Immature natural killer cell (primary cell): ENCODE measurements around the gene RFX7. TPM values are rescaled to one million over a fixed set of nuclear protein-coding genes. Genes with fewer than 3 reads are reported as not detected.

Experiments used
- DNase-seq, 3 donors: peaks; one replicate each; pipeline ENCODE4 v3.0.0; 2022; ENCODE audit warnings: mixed read lengths in 1 of 3
- H3K27ac Mint-ChIP-seq, 6 donors: one replicate each; pipeline ENCODE4 v1.8.0; 2020; ENCODE audit warnings: mixed read lengths in 6 of 6, mild to moderate bottlenecking in 5 of 6, inconsistent platforms in 4 of 6, moderate library complexity in 3 of 6
- H3K27me3 Mint-ChIP-seq, 3 donors: one replicate each; pipeline ENCODE4 v1.8.0; 2020 to 2021; ENCODE audit warnings: low read depth in 3 of 3, mild to moderate bottlenecking in 3 of 3, mixed read lengths in 3 of 3, moderate library complexity in 3 of 3, inconsistent platforms in 1 of 3
- H3K36me3 Mint-ChIP-seq, 3 donors: one replicate each; pipeline ENCODE4 v1.8.0; 2020; ENCODE audit warnings: mixed read lengths in 3 of 3, inconsistent platforms in 2 of 3, mild to moderate bottlenecking in 2 of 3
- H3K4me1 Mint-ChIP-seq, 2 donors: one replicate each; pipeline ENCODE4 v1.8.0; 2020; ENCODE audit warnings: inconsistent platforms in 2 of 2, mild to moderate bottlenecking in 2 of 2, mixed read lengths in 2 of 2, moderate library complexity in 1 of 2
- H3K4me3 Mint-ChIP-seq, 5 donors: one replicate each; pipeline ENCODE4 v1.8.0; 2020; ENCODE audit warnings: mild to moderate bottlenecking in 5 of 5, mixed read lengths in 5 of 5, inconsistent platforms in 3 of 5, moderate library complexity in 3 of 5
- H3K9me3 Mint-ChIP-seq, 6 donors: one replicate each; pipeline ENCODE4 v1.8.0; 2020; ENCODE audit warnings: mild to moderate bottlenecking in 6 of 6, mixed read lengths in 6 of 6, inconsistent platforms in 4 of 6, moderate library complexity in 3 of 6
- polyA plus RNA-seq, 3 donors: library from polyadenylated mRNA; unstranded; fragments of 300-500 nt; fragmentation: Illumina TruSeq; gene quantifications; one replicate each; pipeline ENCODE4 v1.2.3, GENCODE V29; 2021

The RFX7 gene
- polyA plus RNA-seq, 3 donors from 2014 or later, result 0.03 to 4.7 (median 2.4) TPM

- Mint-ChIP-seq H3K27ac (peak overlapping the region in 2 of 6 donors; percentile 9 to 46), H3K9me3 (peaks cover 9 to 44% (median 23%) of the 10 kb centered on the region in 6 donors), H3K27me3 (no peaks in the 10 kb centered on the region), H3K4me1 (peaks cover 19 to 79% of the 10 kb centered on the region in 2 donors), H3K36me3 (peaks cover 39 to 44% (median 42%) of the 10 kb centered on the region in 3 donors), H3K4me3 (no peak overlapping the region)
- no peak for DNase-seq
Measured at GRCh38 chr15:56233549-56233948, 10.1 kb downstream of the RFX7 start.

GRCh38 chr15:56232058-56232457 lies 11.6 kb downstream of the RFX7 start:
- Mint-ChIP-seq H3K27me3 (no peaks in the 10 kb centered on the region), H3K27ac (no peak overlapping the region), H3K36me3 (peaks cover 49 to 55% (median 52%) of the 10 kb centered on the region in 3 donors), H3K4me1 (peaks cover 16 to 84% of the 10 kb centered on the region in 2 donors), H3K9me3 (peaks cover 9 to 53% (median 32%) of the 10 kb centered on the region in 6 donors), H3K4me3 (no peak overlapping the region)
- DNase-seq, result no peak

- H3K4me3 Mint-ChIP-seq, result no peak overlapping the region
- peaks cover 14 to 75% of the 10 kb centered on the region in 2 donors for H3K4me1 Mint-ChIP-seq
- H3K27ac Mint-ChIP-seq, result no peak overlapping the region
- peaks cover 49 to 62% (median 52%) of the 10 kb centered on the region in 3 donors for H3K36me3 Mint-ChIP-seq
- H3K27me3 Mint-ChIP-seq, result peaks cover 0 to 1% (median 1%) of the 10 kb centered on the region in 3 donors
- peaks cover 6 to 53% (median 33%) of the 10 kb centered on the region in 6 donors for H3K9me3 Mint-ChIP-seq
- DNase-seq, result no peak
Measured at GRCh38 chr15:56228854-56229253, 14.8 kb downstream of the RFX7 start.

- Mint-ChIP-seq H3K4me1 (peaks cover 9 to 70% of the 10 kb centered on the region in 2 donors), H3K4me3 (no peak overlapping the region), H3K27me3 (peaks cover 0 to 1% (median 1%) of the 10 kb centered on the region in 3 donors), H3K27ac (no peak overlapping the region), H3K36me3 (peaks cover 45 to 60% (median 47%) of the 10 kb centered on the region in 3 donors), H3K9me3 (peaks cover 7 to 48% (median 33%) of the 10 kb centered on the region in 6 donors)
- DNase-seq, result no peak
Measured at GRCh38 chr15:56228352-56228751, 15.3 kb downstream of the RFX7 start.

GRCh38 chr15:56227780-56228179 lies 15.9 kb downstream of the RFX7 start:
- Mint-ChIP-seq H3K36me3 (peaks cover 39 to 60% (median 42%) of the 10 kb centered on the region in 3 donors), H3K4me1 (peaks cover 7 to 64% of the 10 kb centered on the region in 2 donors), H3K4me3 (no peak overlapping the region), H3K27me3 (peaks cover 0 to 1% (median 1%) of the 10 kb centered on the region in 3 donors), H3K27ac (no peak overlapping the region), H3K9me3 (peaks cover 9 to 47% (median 30%) of the 10 kb centered on the region in 6 donors)
- no peak for DNase-seq

GRCh38 chr15:56227306-56227705 lies 16.4 kb downstream of the RFX7 start:
- Mint-ChIP-seq H3K9me3 (peaks cover 7 to 42% (median 26%) of the 10 kb centered on the region in 6 donors), H3K27ac (no peak overlapping the region), H3K27me3 (peaks cover 0 to 1% (median 1%) of the 10 kb centered on the region in 3 donors), H3K4me3 (no peak overlapping the region), H3K36me3 (peaks cover 38 to 60% (median 41%) of the 10 kb centered on the region in 3 donors), H3K4me1 (peaks cover 7 to 63% of the 10 kb centered on the region in 2 donors)
- no peak for DNase-seq

GRCh38 chr15:56225520-56225919 lies 18.2 kb downstream of the RFX7 start:
- H3K36me3 Mint-ChIP-seq, result peaks cover 29 to 48% (median 32%) of the 10 kb centered on the region in 3 donors
- peaks cover 8 to 53% of the 10 kb centered on the region in 2 donors for H3K4me1 Mint-ChIP-seq
- peaks cover 0 to 1% (median 1%) of the 10 kb centered on the region in 3 donors for H3K27me3 Mint-ChIP-seq
- H3K4me3 Mint-ChIP-seq, result no peak overlapping the region
- no peak for DNase-seq
- no peak overlapping the region for H3K27ac Mint-ChIP-seq
- peaks cover 4 to 25% (median 13%) of the 10 kb centered on the region in 6 donors for H3K9me3 Mint-ChIP-seq

- no peak overlapping the region for H3K4me3 Mint-ChIP-seq
Measured at GRCh38 chr15:56222302-56222701, 21.4 kb downstream of the RFX7 start.

GRCh38 chr15:56217341-56217740 lies 26.3 kb downstream of the RFX7 start:
- no peak for DNase-seq
- H3K27me3 Mint-ChIP-seq, result no peaks in the 10 kb centered on the region
- H3K4me1 Mint-ChIP-seq, result peaks cover 6 to 23% of the 10 kb centered on the region in 2 donors
- H3K27ac Mint-ChIP-seq, result no peak overlapping the region
- H3K36me3 Mint-ChIP-seq, result peaks cover 4 to 7% (median 4%) of the 10 kb centered on the region in 3 donors
- no peak overlapping the region for H3K4me3 Mint-ChIP-seq
- H3K9me3 Mint-ChIP-seq, result peaks cover 0 to 3% (median 0%) of the 10 kb centered on the region in 6 donors

More at GRCh38 chr15:56222302-56222701, 21.4 kb downstream of the RFX7 start:
- peaks cover 10 to 43% of the 10 kb centered on the region in 2 donors for H3K4me1 Mint-ChIP-seq
- peaks cover 0 to 7% (median 3%) of the 10 kb centered on the region in 6 donors for H3K9me3 Mint-ChIP-seq
- H3K27me3 Mint-ChIP-seq, result peaks cover 0 to 1% (median 1%) of the 10 kb centered on the region in 3 donors
- H3K36me3 Mint-ChIP-seq, result peaks cover 7 to 33% (median 12%) of the 10 kb centered on the region in 3 donors
- no peak for DNase-seq
- H3K27ac Mint-ChIP-seq, result no peak overlapping the region

- no peaks in the 10 kb centered on the region for H3K27me3 Mint-ChIP-seq
- no peak overlapping the region for H3K4me3 Mint-ChIP-seq
- DNase-seq, result no peak
- H3K36me3 Mint-ChIP-seq, result peaks cover 6 to 11% (median 9%) of the 10 kb centered on the region in 3 donors
- peaks cover 0 to 3% (median 0%) of the 10 kb centered on the region in 6 donors for H3K9me3 Mint-ChIP-seq
- H3K27ac Mint-ChIP-seq, result no peak overlapping the region
- H3K4me1 Mint-ChIP-seq, result peaks cover 13 to 39% of the 10 kb centered on the region in 2 donors
Measured at GRCh38 chr15:56215769-56216168, 27.9 kb downstream of the RFX7 start.

GRCh38 chr15:56211960-56212550 lies 31.6 kb downstream of the RFX7 start:
- Mint-ChIP-seq H3K9me3 (no peaks in the 10 kb centered on the region), H3K4me1 (peaks cover 33 to 56% of the 10 kb centered on the region in 2 donors), H3K27ac (no peak overlapping the region), H3K27me3 (no peaks in the 10 kb centered on the region), H3K36me3 (peaks cover 6 to 9% (median 8%) of the 10 kb centered on the region in 3 donors), H3K4me3 (no peak overlapping the region)
- no peak for DNase-seq

GRCh38 chr15:56211064-56211463 lies 32.6 kb downstream of the RFX7 start:
- Mint-ChIP-seq H3K36me3 (peaks cover 6 to 9% (median 8%) of the 10 kb centered on the region in 3 donors), H3K4me1 (peaks cover 43 to 64% of the 10 kb centered on the region in 2 donors), H3K4me3 (no peak overlapping the region), H3K9me3 (no peaks in the 10 kb centered on the region), H3K27ac (peak overlapping the region in 1 of 6 donors; percentile 71), H3K27me3 (no peaks in the 10 kb centered on the region)
- no peak for DNase-seq

GRCh38 chr15:56208641-56209155 lies 35.0 kb downstream of the RFX7 start:
- Mint-ChIP-seq H3K27ac (peak overlapping the region in 5 of 6 donors; percentile 18 to 63 (median 61)), H3K4me3 (peak overlapping the region; percentile 18 to 62 (median 49))
- DNase-seq, result no peak

GRCh38 chr15:56208185-56208584 lies 35.5 kb downstream of the RFX7 start:
- H3K4me1 Mint-ChIP-seq, result peaks cover 69 to 93% of the 10 kb centered on the region in 2 donors
- H3K4me3 Mint-ChIP-seq, result peak overlapping the region; percentile 1 to 62 (median 50)
- peak overlapping the region in 4 of 6 donors; percentile 46 to 63 (median 62) for H3K27ac Mint-ChIP-seq
- H3K36me3 Mint-ChIP-seq, result peaks cover 6 to 9% (median 8%) of the 10 kb centered on the region in 3 donors
- no peak for DNase-seq
- H3K27me3 Mint-ChIP-seq, result no peaks in the 10 kb centered on the region
- no peaks in the 10 kb centered on the region for H3K9me3 Mint-ChIP-seq

More at GRCh38 chr15:56208641-56209155, 35.0 kb downstream of the RFX7 start:
- Mint-ChIP-seq H3K27me3 (no peaks in the 10 kb centered on the region), H3K4me1 (peaks cover 63 to 88% of the 10 kb centered on the region in 2 donors), H3K9me3 (no peaks in the 10 kb centered on the region), H3K36me3 (peaks cover 6 to 9% (median 8%) of the 10 kb centered on the region in 3 donors)
